Measurements from ENCODE around the gene PNPLA3. TPM values are rescaled to one million over a fixed set of nuclear protein-coding genes. Genes with fewer than 3 reads are reported as not detected.
A peak's percentile ranks its signal among the peaks of the same experiment; 100 is the strongest.

The PNPLA3 gene
- total and polyA plus RNA-seq, 9 of the 15 experiments (the other 6 are each of a cell fraction or from before 2014, with no cell fraction given) = 0.20 to 0.48 (median 0.38) TPM; not detected in 6

GRCh38 chr22:43969989-43970755 is 46.6 kb downstream of the PNPLA3 start (continued):
- TF ChIP-seq MAX (CRISPR knock-in tag; IDR thresholded peaks at IDR 0.05) (no peak), ZNF197 (CRISPR knock-in tag; IDR thresholded peaks at IDR 0.05; ENCODE audit: low read depth) (0 out of 2 replicates have a peak, but pooled peaks have one; percentile 20), RBM25 (IDR thresholded peaks at IDR 0.05; ENCODE audit: low read depth, low read length, severe bottlenecking) (no peak), ZC3H8 (IDR thresholded peaks at IDR 0.05) (no peak), TOE1 (IDR thresholded peaks at IDR 0.05; ENCODE audit: borderline replicate concordance) (no peak), TOE1 (CRISPR knock-in tag; IDR thresholded peaks at IDR 0.05; ENCODE audit: borderline replicate concordance, low read depth) (no peak), MCM5 (IDR thresholded peaks at IDR 0.05; ENCODE audit: low read depth) (no peak), ZNF12 (CRISPR knock-in tag; IDR thresholded peaks at IDR 0.05) (no peak), CBFA2T3 (IDR thresholded peaks at IDR 0.05) (no peak), JUNB (CRISPR knock-in tag; conservative IDR thresholded peaks at IDR 0.05) (no peak), ZBTB11 (CRISPR knock-in tag; IDR thresholded peaks at IDR 0.05) (0 out of 6 replicates have a peak, but pooled peaks of 1 of the 3 experiments have one; percentile 15), ZNF3 (CRISPR knock-in tag; IDR thresholded peaks at IDR 0.05) (no peak), ZNF584 (CRISPR knock-in tag; IDR thresholded peaks at IDR 0.05; ENCODE audit: low read depth) (no peak), RBM22 (IDR thresholded peaks at IDR 0.05; ENCODE audit: low read depth, low read length, poor library complexity, severe bottlenecking) (no peak), ESRRA (IDR thresholded peaks at IDR 0.05; ENCODE audit: borderline replicate concordance, low read depth) (peak; percentile 98), POLR2A (conservative IDR thresholded peaks at IDR 0.05) (no peak), ZBTB1 (CRISPR knock-in tag; IDR thresholded peaks at IDR 0.05; ENCODE audit: borderline replicate concordance, low read depth) (no peak), WHSC1 (IDR thresholded peaks at IDR 0.05; ENCODE audit: low read length) (peak; percentile 50), ATF2 (CRISPR knock-in tag; IDR thresholded peaks at IDR 0.05) (no peak), ZNF583 (CRISPR knock-in tag; IDR thresholded peaks at IDR 0.05) (no peak), CREB3 (tag; conservative IDR thresholded peaks at IDR 0.05; ENCODE audit: low read depth) (no peak), BRD4 (IDR thresholded peaks at IDR 0.05) (no peak), MCM3 (IDR thresholded peaks at IDR 0.05) (no peak)

Measured in K562 (cell line).